Dendritic cell treated with granulocyte-macrophage colony-stimulating factor and Interleukin-4, amounts not matched to agents 40 ng/mL and 50 ng/mL, for 4 days (primary cell): ENCODE data around the gene MIGA2.

Experiments used
- H3K27ac Mint-ChIP-seq: one replicate; pipeline ENCODE4 v1.8.0; 2022; ENCODE audit warnings: mild to moderate bottlenecking, mixed read lengths
- H3K27me3 Mint-ChIP-seq: one replicate; pipeline ENCODE4 v1.8.0; 2022; ENCODE audit warnings: mild to moderate bottlenecking, mixed read lengths
- H3K36me3 Mint-ChIP-seq: one replicate; pipeline ENCODE4 v1.8.0; 2022; ENCODE audit warnings: low read depth, mixed read lengths
- H3K4me1 Mint-ChIP-seq: one replicate; pipeline ENCODE4 v1.8.0; 2022; ENCODE audit warnings: low read depth, mixed read lengths
- H3K4me3 Mint-ChIP-seq: one replicate; pipeline ENCODE4 v1.8.0; 2022; ENCODE audit warnings: mild to moderate bottlenecking, moderate library complexity, mixed read lengths
- H3K9me3 Mint-ChIP-seq: one replicate; pipeline ENCODE4 v1.8.0; 2022; ENCODE audit warnings: mixed read lengths
- intact Hi-C: fragments of 100-400 bp; cut with micrococcal nuclease; formaldehyde crosslinking; loops from one replicate; pipeline ENCODE4 v1.15.0; 2022

Gene MIGA2

GRCh38 chr9:129064499-129064908, 28.1 kb downstream of the MIGA2 start:
- Mint-ChIP-seq H3K27me3 (no peaks in the 10 kb centered on the region), H3K9me3 (no peaks in the 10 kb centered on the region), H3K4me1 (peaks cover 21% of the 10 kb centered on the region), H3K36me3 (peaks cover 91% of the 10 kb centered on the region), H3K4me3 (no peak overlapping the region), H3K27ac (no peak overlapping the region)
- intact Hi-C loops, result no loop called here

- peaks cover 22% of the 10 kb centered on the region for H3K4me1 Mint-ChIP-seq
- intact Hi-C loops, result no loop called here
- no peaks in the 10 kb centered on the region for H3K27me3 Mint-ChIP-seq
- H3K4me3 Mint-ChIP-seq, result no peak overlapping the region
- no peaks in the 10 kb centered on the region for H3K9me3 Mint-ChIP-seq
- peaks cover 83% of the 10 kb centered on the region for H3K36me3 Mint-ChIP-seq
- H3K27ac Mint-ChIP-seq, result peak overlapping the region; percentile 86
These were observed 31.7 kb downstream of the MIGA2 start for GRCh38 chr9:129068110-129068509.

- peaks cover 22% of the 10 kb centered on the region for H3K4me1 Mint-ChIP-seq
- peaks cover 72% of the 10 kb centered on the region for H3K36me3 Mint-ChIP-seq
- H3K27ac Mint-ChIP-seq, result peak overlapping the region; percentile 86
- peak overlapping the region; percentile 44 for H3K4me3 Mint-ChIP-seq
- H3K9me3 Mint-ChIP-seq, result no peaks in the 10 kb centered on the region
- intact Hi-C loops, result loop anchor here (1.0 kb wide), 1 partner anchor 11 kb away; no protein-coding TSS in a partner anchor
- H3K27me3 Mint-ChIP-seq, result no peaks in the 10 kb centered on the region
These were observed 32.8 kb downstream of the MIGA2 start for GRCh38 chr9:129068990-129069861.

- H3K27me3 Mint-ChIP-seq, result no peaks in the 10 kb centered on the region
- intact Hi-C loops, result loop anchor here (1.0 kb wide), 1 partner anchor 10 kb away; no protein-coding TSS in a partner anchor
- H3K4me1 Mint-ChIP-seq, result peaks cover 22% of the 10 kb centered on the region
- no peaks in the 10 kb centered on the region for H3K9me3 Mint-ChIP-seq
- no peak overlapping the region for H3K4me3 Mint-ChIP-seq
- H3K36me3 Mint-ChIP-seq, result peaks cover 64% of the 10 kb centered on the region
- peak overlapping the region; percentile 86 for H3K27ac Mint-ChIP-seq
These were observed 33.6 kb downstream of the MIGA2 start for GRCh38 chr9:129069862-129070641.

- Mint-ChIP-seq H3K9me3 (no peaks in the 10 kb centered on the region), H3K27ac (peak overlapping the region; percentile 86), H3K4me1 (peaks cover 22% of the 10 kb centered on the region), H3K27me3 (no peaks in the 10 kb centered on the region), H3K4me3 (no peak overlapping the region), H3K36me3 (peaks cover 55% of the 10 kb centered on the region)
- intact Hi-C loops, result no loop called here
These were observed 34.5 kb downstream of the MIGA2 start for GRCh38 chr9:129070696-129071525.

GRCh38 chr9:129071526-129072126, 35.2 kb downstream of the MIGA2 start:
- intact Hi-C loops, result no loop called here
- Mint-ChIP-seq H3K27me3 (no peaks in the 10 kb centered on the region), H3K4me1 (peaks cover 22% of the 10 kb centered on the region), H3K36me3 (peaks cover 49% of the 10 kb centered on the region), H3K27ac (no peak overlapping the region), H3K4me3 (no peak overlapping the region), H3K9me3 (no peaks in the 10 kb centered on the region)

- H3K36me3 Mint-ChIP-seq, result peaks cover 44% of the 10 kb centered on the region
- no peak overlapping the region for H3K4me3 Mint-ChIP-seq
- no peaks in the 10 kb centered on the region for H3K27me3 Mint-ChIP-seq
- intact Hi-C loops, result no loop called here
- H3K9me3 Mint-ChIP-seq, result no peaks in the 10 kb centered on the region
- H3K4me1 Mint-ChIP-seq, result peaks cover 22% of the 10 kb centered on the region
- H3K27ac Mint-ChIP-seq, result no peak overlapping the region
These were observed 35.7 kb downstream of the MIGA2 start for GRCh38 chr9:129072171-129072570.

GRCh38 chr9:129073404-129073803, 37.0 kb downstream of the MIGA2 start:
- peaks cover 17% of the 10 kb centered on the region for H3K4me1 Mint-ChIP-seq
- no peaks in the 10 kb centered on the region for H3K27me3 Mint-ChIP-seq
- no peak overlapping the region for H3K4me3 Mint-ChIP-seq
- no peak overlapping the region for H3K27ac Mint-ChIP-seq
- H3K9me3 Mint-ChIP-seq, result no peaks in the 10 kb centered on the region
- peaks cover 31% of the 10 kb centered on the region for H3K36me3 Mint-ChIP-seq
- intact Hi-C loops, result no loop called here

GRCh38 chr9:129074106-129074505, 37.7 kb downstream of the MIGA2 start:
- peaks cover 15% of the 10 kb centered on the region for H3K4me1 Mint-ChIP-seq
- H3K36me3 Mint-ChIP-seq, result peaks cover 26% of the 10 kb centered on the region
- intact Hi-C loops, result no loop called here
- no peak overlapping the region for H3K4me3 Mint-ChIP-seq
- no peak overlapping the region for H3K27ac Mint-ChIP-seq
- H3K27me3 Mint-ChIP-seq, result no peaks in the 10 kb centered on the region
- H3K9me3 Mint-ChIP-seq, result no peaks in the 10 kb centered on the region

- intact Hi-C loops, result no loop called here
- H3K36me3 Mint-ChIP-seq, result peaks cover 10% of the 10 kb centered on the region
These were observed 39.7 kb downstream of the MIGA2 start for GRCh38 chr9:129075996-129076639.

GRCh38 chr9:129076640-129077037, 40.2 kb downstream of the MIGA2 start:
- intact Hi-C loops, result no loop called here
- Mint-ChIP-seq H3K27me3 (no peaks in the 10 kb centered on the region), H3K27ac (no peak overlapping the region), H3K9me3 (no peaks in the 10 kb centered on the region), H3K36me3 (peaks cover 5% of the 10 kb centered on the region), H3K4me1 (peaks cover 16% of the 10 kb centered on the region), H3K4me3 (no peak overlapping the region)

More at GRCh38 chr9:129075996-129076639, 39.7 kb downstream of the MIGA2 start:
- peaks cover 15% of the 10 kb centered on the region for H3K4me1 Mint-ChIP-seq
- H3K4me3 Mint-ChIP-seq, result no peak overlapping the region
- no peaks in the 10 kb centered on the region for H3K27me3 Mint-ChIP-seq
- no peaks in the 10 kb centered on the region for H3K9me3 Mint-ChIP-seq
- H3K27ac Mint-ChIP-seq, result no peak overlapping the region

GRCh38 chr9:129077236-129077635, 40.8 kb downstream of the MIGA2 start:
- no peak overlapping the region for H3K4me3 Mint-ChIP-seq
- peaks cover 22% of the 10 kb centered on the region for H3K4me1 Mint-ChIP-seq
- no peaks in the 10 kb centered on the region for H3K9me3 Mint-ChIP-seq
- H3K27ac Mint-ChIP-seq, result no peak overlapping the region
- H3K27me3 Mint-ChIP-seq, result no peaks in the 10 kb centered on the region
- intact Hi-C loops, result no loop called here
- no peaks in the 10 kb centered on the region for H3K36me3 Mint-ChIP-seq
